WTC11 (cell line): Measurements from ENCODE around the gene CIBAR2. TPM values are rescaled to one million over a fixed set of nuclear protein-coding genes. Genes with fewer than 3 reads are reported as not detected.

Source experiments
- ATAC-seq: fragments of 200-7000 bp; cut with Tn5 transposase; 2 replicates; pipeline ENCODE4 v1.10.0; 2021; ENCODE audit warnings: mild to moderate bottlenecking, moderate library complexity
- CTCF ChIA-PET: fragments of 300-600 bp; sonication (Branson Sonifier 250); formaldehyde crosslinking; loops from one replicate; lab custom pipeline; 2021; ENCODE audit warnings: antibody characterized with exemption; lab: Charles Lee
- POLR2A ChIA-PET: fragments of 350-600 bp; sonication (Branson Sonifier 250); formaldehyde crosslinking; loops from one replicate; lab custom pipeline; 2021; ENCODE audit warnings: antibody characterized with exemption; lab: Charles Lee
- DNase-seq: peaks from one replicate; pipeline ENCODE4 v3.0.0; 2021; ENCODE audit warnings: low spot score
- H3K27ac Mint-ChIP-seq: 2 replicates; pipeline ENCODE4 v1.8.0; 2021; ENCODE audit warnings: mixed read lengths
- H3K27me3 Mint-ChIP-seq: 2 replicates; pipeline ENCODE4 v1.8.0; 2021; ENCODE audit warnings: low read depth, mild to moderate bottlenecking, moderate library complexity, mixed read lengths
- H3K36me3 Mint-ChIP-seq: 2 replicates; pipeline ENCODE4 v1.8.0; 2021; ENCODE audit warnings: mixed read lengths
- H3K4me1 Mint-ChIP-seq: 2 replicates; pipeline ENCODE4 v1.8.0; 2022; ENCODE audit warnings: mixed read lengths
- H3K4me3 Mint-ChIP-seq: 2 replicates; pipeline ENCODE4 v1.8.0; 2021; ENCODE audit warnings: mild to moderate bottlenecking, moderate library complexity, mixed read lengths
- H3K9me3 Mint-ChIP-seq: 2 replicates; pipeline ENCODE4 v1.8.0; 2021; ENCODE audit warnings: mixed read lengths
- AFF4 ChIP-seq: sonication (generic); formaldehyde crosslinking; IDR thresholded peaks from 2 replicates; pipeline ENCODE4 v1.8.1; 2023; ENCODE audit warnings: mild to moderate bottlenecking, missing genetic modification reagents, borderline replicate concordance
- AR ChIP-seq: fragments of 250-450 bp; sonication (Bioruptor Pico); IDR thresholded peaks from 2 replicates; pipeline ENCODE4 v1.9.0; 2021; ENCODE audit warnings: mild to moderate bottlenecking
- ESRRA ChIP-seq: sonication (generic); formaldehyde crosslinking; IDR thresholded peaks from 2 replicates; pipeline ENCODE4 v1.8.1; 2022; ENCODE audit warnings: mild to moderate bottlenecking, missing genetic modification reagents, borderline replicate concordance
- GABPB1 ChIP-seq: sonication (generic); formaldehyde crosslinking; IDR thresholded peaks from 2 replicates; pipeline ENCODE4 v1.8.1; 2023; ENCODE audit warnings: mild to moderate bottlenecking, missing genetic modification reagents
- GRHL2 ChIP-seq: fragments of 250-450 bp; sonication (Bioruptor Pico); IDR thresholded peaks from 2 replicates; pipeline ENCODE4 v1.8.0; 2022; ENCODE audit warnings: mild to moderate bottlenecking, moderate library complexity; ENCODE audit not compliant: insufficient replicate concordance, severe bottlenecking
- HMGA2 ChIP-seq: fragments of 250-450 bp; sonication (Bioruptor Pico); IDR thresholded peaks from 2 replicates; pipeline ENCODE4 v1.4.0; 2021; ENCODE audit warnings: mild to moderate bottlenecking, moderate library complexity
- JAZF1 ChIP-seq: fragments of 250-450 bp; sonication (Bioruptor Pico); IDR thresholded peaks from 2 replicates; pipeline ENCODE4 v1.9.0; 2021; ENCODE audit warnings: moderate library complexity, mild to moderate bottlenecking, inconsistent platforms
- RELA ChIP-seq: sonication (generic); formaldehyde crosslinking; IDR thresholded peaks from 2 replicates; pipeline ENCODE4 v1.8.1; 2022; ENCODE audit warnings: missing genetic modification reagents, mild to moderate bottlenecking, borderline replicate concordance
- TCF7 ChIP-seq: sonication (generic); formaldehyde crosslinking; IDR thresholded peaks from 2 replicates; pipeline ENCODE4 v1.8.0; 2022; ENCODE audit warnings: mild to moderate bottlenecking, low read depth, missing genetic modification reagents, moderate library complexity
- TEAD4 ChIP-seq: sonication (generic); formaldehyde crosslinking; IDR thresholded peaks from 2 replicates; pipeline ENCODE4 v1.8.0; 2022; ENCODE audit warnings: mild to moderate bottlenecking, missing genetic modification reagents
- USF2 ChIP-seq: sonication (generic); formaldehyde crosslinking; IDR thresholded peaks from 2 replicates; pipeline ENCODE4 v1.8.1; 2023; ENCODE audit warnings: mild to moderate bottlenecking, missing genetic modification reagents, moderate library complexity
- ZNF121 ChIP-seq: sonication (generic); formaldehyde crosslinking; IDR thresholded peaks from 2 replicates; pipeline ENCODE4 v1.8.0; 2023; ENCODE audit warnings: missing genetic modification reagents
- ZNF219 ChIP-seq: sonication (generic); formaldehyde crosslinking; IDR thresholded peaks from 2 replicates; pipeline ENCODE4 v1.8.0; 2023; ENCODE audit warnings: missing genetic modification reagents, mild to moderate bottlenecking, borderline replicate concordance
- ZNF416 ChIP-seq: fragments of 250-450 bp; sonication (Bioruptor Pico); IDR thresholded peaks from 2 replicates; pipeline ENCODE4 v1.9.0; 2021; ENCODE audit warnings: mild to moderate bottlenecking, inconsistent platforms
- ZNF423 ChIP-seq: fragments of 250-450 bp; sonication (Bioruptor Pico); IDR thresholded peaks from 2 replicates; pipeline ENCODE4 v2.1.2; 2022; ENCODE audit warnings: mild to moderate bottlenecking, moderate library complexity
- total RNA-seq: library from RNA; stranded (reverse); gene quantifications from 3 replicates; pipeline ENCODE4 v1.2.3, GENCODE V29; 2021
- TF ChIP-seq, protein P1 (sequence below): sonication (generic); formaldehyde crosslinking; IDR thresholded peaks from 2 replicates; pipeline ENCODE4 v1.8.1; 2022; ENCODE audit warnings: low read depth, mild to moderate bottlenecking, moderate library complexity, missing genetic modification reagents, borderline replicate concordance
- TF ChIP-seq, protein P2 (sequence below): sonication (generic); formaldehyde crosslinking; IDR thresholded peaks from 2 replicates; pipeline ENCODE4 v1.8.0; 2022; ENCODE audit warnings: mild to moderate bottlenecking, missing genetic modification reagents
- TF ChIP-seq, protein P3 (sequence below): sonication (generic); formaldehyde crosslinking; conservative IDR thresholded peaks from 2 replicates; pipeline ENCODE4 v1.8.1; 2023; ENCODE audit warnings: mild to moderate bottlenecking, low read depth, missing genetic modification reagents, moderate library complexity

CIBAR2 gene
- total RNA-seq, 1 experiment from 2014 or later: not detected

- TF ChIP-seq AR (CRISPR knock-in tag) (no peak), JAZF1 (CRISPR knock-in tag) (no peak), ZNF121 (CRISPR knock-in tag) (no peak), GRHL2 (CRISPR knock-in tag) (no peak), RELA (CRISPR knock-in tag) (no peak), AFF4 (CRISPR knock-in tag) (no peak)
- TF ChIP-seq, protein P1, sequence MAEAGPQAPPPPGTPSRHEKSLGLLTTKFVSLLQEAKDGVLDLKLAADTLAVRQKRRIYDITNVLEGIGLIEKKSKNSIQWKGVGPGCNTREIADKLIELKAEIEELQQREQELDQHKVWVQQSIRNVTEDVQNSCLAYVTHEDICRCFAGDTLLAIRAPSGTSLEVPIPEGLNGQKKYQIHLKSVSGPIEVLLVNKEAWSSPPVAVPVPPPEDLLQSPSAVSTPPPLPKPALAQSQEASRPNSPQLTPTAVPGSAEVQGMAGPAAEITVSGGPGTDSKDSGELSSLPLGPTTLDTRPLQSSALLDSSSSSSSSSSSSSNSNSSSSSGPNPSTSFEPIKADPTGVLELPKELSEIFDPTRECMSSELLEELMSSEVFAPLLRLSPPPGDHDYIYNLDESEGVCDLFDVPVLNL (CRISPR knock-in tag): no peak
- TF ChIP-seq, protein P2, sequence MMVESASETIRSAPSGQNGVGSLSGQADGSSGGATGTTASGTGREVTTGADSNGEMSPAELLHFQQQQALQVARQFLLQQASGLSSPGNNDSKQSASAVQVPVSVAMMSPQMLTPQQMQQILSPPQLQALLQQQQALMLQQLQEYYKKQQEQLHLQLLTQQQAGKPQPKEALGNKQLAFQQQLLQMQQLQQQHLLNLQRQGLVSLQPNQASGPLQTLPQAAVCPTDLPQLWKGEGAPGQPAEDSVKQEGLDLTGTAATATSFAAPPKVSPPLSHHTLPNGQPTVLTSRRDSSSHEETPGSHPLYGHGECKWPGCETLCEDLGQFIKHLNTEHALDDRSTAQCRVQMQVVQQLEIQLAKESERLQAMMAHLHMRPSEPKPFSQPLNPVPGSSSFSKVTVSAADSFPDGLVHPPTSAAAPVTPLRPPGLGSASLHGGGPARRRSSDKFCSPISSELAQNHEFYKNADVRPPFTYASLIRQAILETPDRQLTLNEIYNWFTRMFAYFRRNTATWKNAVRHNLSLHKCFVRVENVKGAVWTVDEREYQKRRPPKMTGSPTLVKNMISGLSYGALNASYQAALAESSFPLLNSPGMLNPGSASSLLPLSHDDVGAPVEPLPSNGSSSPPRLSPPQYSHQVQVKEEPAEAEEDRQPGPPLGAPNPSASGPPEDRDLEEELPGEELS (CRISPR knock-in tag): no peak
These were observed 45.9 kb downstream of the CIBAR2 start (continued) for GRCh38 chr16:85066346-85066885.

GRCh38 chr16:85065099-85065498 is 47.2 kb downstream of the CIBAR2 start:
- no peak for ATAC-seq
- CTCF ChIA-PET: interaction anchor here (0.7 to 2.3 kb wide), 4 partner anchors 9 to 94 kb away, joined by 3 to 12 read pairs (median 4); no protein-coding TSS in a partner anchor
- Mint-ChIP-seq H3K9me3 (no peaks in the 10 kb centered on the region), H3K4me1 (peaks cover 29% of the 10 kb centered on the region), H3K27ac (no peak overlapping the region; the same call in 1 of the 2 replicates), H3K27me3 (no peaks in the 10 kb centered on the region), H3K4me3 (no peak overlapping the region), H3K36me3 (no peaks in the 10 kb centered on the region)
- POLR2A ChIA-PET: no interaction called here
- no peak for DNase-seq
- TF ChIP-seq AFF4 (CRISPR knock-in tag) (no peak), ZNF423 (CRISPR knock-in tag) (no peak), ZNF416 (CRISPR knock-in tag) (no peak), HMGA2 (CRISPR knock-in tag) (no peak), GABPB1 (no peak), TEAD4 (CRISPR knock-in tag) (no peak), USF2 (CRISPR knock-in tag) (no peak), ZNF219 (CRISPR knock-in tag) (no peak), ESRRA (CRISPR knock-in tag) (no peak), TCF7 (no peak)
- TF ChIP-seq, protein P3, sequence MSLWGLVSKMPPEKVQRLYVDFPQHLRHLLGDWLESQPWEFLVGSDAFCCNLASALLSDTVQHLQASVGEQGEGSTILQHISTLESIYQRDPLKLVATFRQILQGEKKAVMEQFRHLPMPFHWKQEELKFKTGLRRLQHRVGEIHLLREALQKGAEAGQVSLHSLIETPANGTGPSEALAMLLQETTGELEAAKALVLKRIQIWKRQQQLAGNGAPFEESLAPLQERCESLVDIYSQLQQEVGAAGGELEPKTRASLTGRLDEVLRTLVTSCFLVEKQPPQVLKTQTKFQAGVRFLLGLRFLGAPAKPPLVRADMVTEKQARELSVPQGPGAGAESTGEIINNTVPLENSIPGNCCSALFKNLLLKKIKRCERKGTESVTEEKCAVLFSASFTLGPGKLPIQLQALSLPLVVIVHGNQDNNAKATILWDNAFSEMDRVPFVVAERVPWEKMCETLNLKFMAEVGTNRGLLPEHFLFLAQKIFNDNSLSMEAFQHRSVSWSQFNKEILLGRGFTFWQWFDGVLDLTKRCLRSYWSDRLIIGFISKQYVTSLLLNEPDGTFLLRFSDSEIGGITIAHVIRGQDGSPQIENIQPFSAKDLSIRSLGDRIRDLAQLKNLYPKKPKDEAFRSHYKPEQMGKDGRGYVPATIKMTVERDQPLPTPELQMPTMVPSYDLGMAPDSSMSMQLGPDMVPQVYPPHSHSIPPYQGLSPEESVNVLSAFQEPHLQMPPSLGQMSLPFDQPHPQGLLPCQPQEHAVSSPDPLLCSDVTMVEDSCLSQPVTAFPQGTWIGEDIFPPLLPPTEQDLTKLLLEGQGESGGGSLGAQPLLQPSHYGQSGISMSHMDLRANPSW: no peak
